ENCODE data around the gene DNAJC13. TPM values are rescaled to one million over a fixed set of nuclear protein-coding genes. Genes with fewer than 3 reads are reported as not detected.

DNAJC13 gene
- total RNA-seq, 2 experiments from 2014 or later, result 29.9 to 32.0 TPM

DNA sequence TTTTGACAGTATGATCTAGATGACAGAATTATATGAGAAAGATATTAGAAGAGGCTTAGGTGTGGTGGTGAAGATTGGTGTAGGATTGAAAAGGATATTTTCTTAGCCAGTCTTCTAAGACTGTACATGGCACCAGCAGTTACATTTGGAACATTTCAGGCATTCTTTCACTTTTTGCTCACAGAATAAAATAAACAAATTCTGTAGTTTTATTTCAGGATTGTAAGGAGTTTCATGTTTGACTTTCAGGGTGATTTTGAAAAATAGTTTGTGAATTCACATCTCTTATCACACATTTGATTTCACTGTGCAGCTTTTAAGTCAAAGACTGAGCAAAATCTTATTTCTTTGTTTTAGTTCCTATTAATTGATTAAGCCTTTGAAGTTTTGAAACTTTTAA, 27.1 kb downstream of the DNAJC13 start:
- intact Hi-C loops (cut with micrococcal nuclease), result no loop called here
- ATAC-seq (no peak), DNase-seq (no peak)
- H3K9me3 Mint-ChIP-seq, result no peaks in the 10 kb centered on the region
- H3K4me3 Mint-ChIP-seq, result no peak overlapping the region
- H3K27ac Mint-ChIP-seq, result no peak overlapping the region
- TF ChIP-seq, protein P1, sequence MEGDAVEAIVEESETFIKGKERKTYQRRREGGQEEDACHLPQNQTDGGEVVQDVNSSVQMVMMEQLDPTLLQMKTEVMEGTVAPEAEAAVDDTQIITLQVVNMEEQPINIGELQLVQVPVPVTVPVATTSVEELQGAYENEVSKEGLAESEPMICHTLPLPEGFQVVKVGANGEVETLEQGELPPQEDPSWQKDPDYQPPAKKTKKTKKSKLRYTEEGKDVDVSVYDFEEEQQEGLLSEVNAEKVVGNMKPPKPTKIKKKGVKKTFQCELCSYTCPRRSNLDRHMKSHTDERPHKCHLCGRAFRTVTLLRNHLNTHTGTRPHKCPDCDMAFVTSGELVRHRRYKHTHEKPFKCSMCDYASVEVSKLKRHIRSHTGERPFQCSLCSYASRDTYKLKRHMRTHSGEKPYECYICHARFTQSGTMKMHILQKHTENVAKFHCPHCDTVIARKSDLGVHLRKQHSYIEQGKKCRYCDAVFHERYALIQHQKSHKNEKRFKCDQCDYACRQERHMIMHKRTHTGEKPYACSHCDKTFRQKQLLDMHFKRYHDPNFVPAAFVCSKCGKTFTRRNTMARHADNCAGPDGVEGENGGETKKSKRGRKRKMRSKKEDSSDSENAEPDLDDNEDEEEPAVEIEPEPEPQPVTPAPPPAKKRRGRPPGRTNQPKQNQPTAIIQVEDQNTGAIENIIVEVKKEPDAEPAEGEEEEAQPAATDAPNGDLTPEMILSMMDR (IDR thresholded peaks at IDR 0.05), result no peak
- ChIA-PET POLR2A (no interaction called here), CTCF (no interaction called here)
- H3K4me1 Mint-ChIP-seq (ENCODE audit: low read depth), result peaks cover 23% of the 10 kb centered on the region
- no peaks in the 10 kb centered on the region for H3K27me3 Mint-ChIP-seq
- peaks cover under 1% of the 10 kb centered on the region for H3K36me3 Mint-ChIP-seq (ENCODE audit: low read depth)

DNA sequence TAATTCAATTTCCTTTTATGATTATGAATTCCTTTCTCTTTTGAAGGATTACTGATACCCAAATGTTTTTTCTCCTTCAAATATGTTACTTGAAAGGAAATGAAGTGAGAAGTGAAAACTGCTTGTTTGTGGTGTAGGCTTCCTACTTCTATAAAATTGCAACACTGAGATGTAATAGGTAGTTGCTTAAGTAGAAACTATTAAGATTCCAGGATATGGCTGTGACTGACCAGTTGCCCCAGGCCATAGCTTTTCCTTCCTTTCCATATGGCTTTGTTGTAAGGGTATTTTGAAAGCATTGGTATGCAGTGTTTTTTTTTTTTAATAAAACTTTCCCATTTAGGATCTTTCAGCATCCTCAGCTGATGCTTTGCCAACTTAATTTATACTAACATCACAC, 28.5 kb downstream of the DNAJC13 start:
- TF ChIP-seq, protein P1 (IDR thresholded peaks at IDR 0.05), result no peak
- Mint-ChIP-seq H3K36me3 (ENCODE audit: low read depth) (peaks cover 2% of the 10 kb centered on the region), H3K4me3 (no peak overlapping the region), H3K4me1 (ENCODE audit: low read depth) (peaks cover 23% of the 10 kb centered on the region), H3K27ac (no peak overlapping the region), H3K9me3 (no peaks in the 10 kb centered on the region), H3K27me3 (no peaks in the 10 kb centered on the region)
- ChIA-PET CTCF (no interaction called here), POLR2A (no interaction called here)
- no peak for DNase-seq
- intact Hi-C loops (cut with micrococcal nuclease), result no loop called here
- no peak for ATAC-seq

DNA sequence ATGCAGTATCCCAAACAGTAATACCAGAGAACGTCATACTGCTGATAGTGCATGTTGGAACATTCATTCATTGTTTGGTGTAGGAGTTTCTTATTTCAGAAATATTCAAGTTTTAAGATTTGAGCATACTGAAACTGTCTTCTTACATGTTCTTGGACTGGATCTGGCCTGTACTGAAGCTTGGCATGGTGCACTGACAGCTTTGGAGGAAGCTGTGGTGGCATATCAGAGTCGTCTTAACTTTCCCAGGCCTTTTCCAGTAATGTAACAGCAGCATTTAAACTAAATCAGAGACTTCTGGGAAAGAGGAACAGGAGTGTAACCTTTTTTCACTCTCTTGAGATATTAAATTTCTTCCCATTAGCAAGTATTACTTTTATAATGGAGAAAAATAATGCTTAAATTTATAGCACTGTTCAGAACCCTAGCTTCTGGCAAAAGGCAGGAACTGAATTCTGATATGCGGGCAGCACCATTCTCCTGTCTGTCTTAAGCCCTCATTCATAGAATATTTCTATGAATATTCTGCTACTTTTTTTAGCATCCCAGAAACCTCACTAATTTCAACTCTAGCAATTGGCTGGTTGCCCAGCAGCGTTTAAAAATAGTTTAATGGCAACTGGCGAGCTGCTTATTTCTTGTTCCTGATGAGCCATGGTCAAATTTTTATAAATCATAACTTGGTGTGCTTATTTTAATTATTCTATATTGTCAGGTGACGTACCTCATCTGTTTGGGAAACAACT, 31.1 kb downstream of the DNAJC13 start:
- POLR2A ChIA-PET, result interaction anchor here (0.6 to 1.5 kb wide), 3 partner anchors 14 to 245 kb away, joined by 3 to 4 read pairs (median 3); no protein-coding TSS in a partner anchor
- ATAC-seq (no peak), DNase-seq (no peak)
- CTCF ChIA-PET, result interaction anchor here (1.0 to 1.2 kb wide), 2 partner anchors 10 to 13 kb away, joined by 3 read pairs; no protein-coding TSS in a partner anchor
- H3K36me3 Mint-ChIP-seq (ENCODE audit: low read depth), result peaks cover 12% of the 10 kb centered on the region
- no peak overlapping the region for H3K27ac Mint-ChIP-seq
- no peak overlapping the region for H3K4me3 Mint-ChIP-seq
- TF ChIP-seq, protein P1 (IDR thresholded peaks at IDR 0.05), result no peak
- intact Hi-C loops (cut with micrococcal nuclease), result no loop called here
- peaks cover 7% of the 10 kb centered on the region for H3K4me1 Mint-ChIP-seq (ENCODE audit: low read depth)
- H3K9me3 Mint-ChIP-seq, result no peaks in the 10 kb centered on the region
- H3K27me3 Mint-ChIP-seq, result no peaks in the 10 kb centered on the region

DNA sequence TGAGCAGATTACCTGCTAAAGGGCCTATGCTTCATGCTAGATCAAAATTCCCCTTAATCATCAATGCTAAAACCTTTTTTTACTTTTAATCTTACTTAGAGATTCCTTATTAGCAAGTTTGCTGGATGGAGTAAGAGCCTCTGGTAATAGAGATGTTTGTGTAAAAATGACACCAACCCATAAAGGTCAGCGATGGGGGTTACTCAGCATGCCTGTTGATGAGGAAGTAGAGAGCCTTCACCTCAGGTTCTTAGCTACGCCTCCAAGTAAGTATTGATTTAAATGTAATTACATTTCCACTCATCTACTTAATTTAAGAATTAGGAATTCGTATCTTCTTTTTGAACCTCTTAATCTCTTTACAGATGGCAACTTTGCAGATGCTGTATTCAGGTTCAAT, 38.8 kb downstream of the DNAJC13 start:
- intact Hi-C loops (cut with micrococcal nuclease), result no loop called here
- Mint-ChIP-seq H3K9me3 (no peaks in the 10 kb centered on the region), H3K4me3 (no peak overlapping the region), H3K27me3 (no peaks in the 10 kb centered on the region), H3K4me1 (ENCODE audit: low read depth) (no peaks in the 10 kb centered on the region), H3K36me3 (ENCODE audit: low read depth) (peaks cover 45% of the 10 kb centered on the region), H3K27ac (no peak overlapping the region)
- DNase-seq (no peak), ATAC-seq (no peak)
- ChIA-PET POLR2A (no interaction called here), CTCF (interaction anchor here (0.6 kb wide), 1 partner anchor 21 kb away, joined by 3 read pairs; no protein-coding TSS in a partner anchor)
- TF ChIP-seq, protein P1 (IDR thresholded peaks at IDR 0.05), result no peak

DNA sequence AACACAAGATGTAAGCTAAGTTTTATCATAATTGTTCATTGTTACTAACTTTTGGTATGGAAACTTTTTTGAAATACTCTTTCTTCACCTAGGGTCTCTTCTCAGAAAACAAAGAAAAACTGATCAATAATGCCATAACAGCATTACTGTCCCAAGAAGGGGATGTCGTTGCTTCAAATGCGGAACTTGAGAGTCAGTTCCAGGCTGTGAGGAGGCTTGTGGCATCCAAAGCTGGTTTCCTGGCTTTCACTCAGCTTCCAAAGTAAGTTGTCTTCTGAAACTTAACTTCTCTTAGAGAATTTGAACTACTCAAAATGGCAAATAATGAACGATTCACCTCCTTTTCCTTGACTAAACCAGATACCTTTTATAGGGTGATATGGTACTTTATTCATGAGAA, 39.3 kb downstream of the DNAJC13 start:
- peaks cover 46% of the 10 kb centered on the region for H3K36me3 Mint-ChIP-seq (ENCODE audit: low read depth)
- H3K27me3 Mint-ChIP-seq, result no peaks in the 10 kb centered on the region
- TF ChIP-seq, protein P1 (IDR thresholded peaks at IDR 0.05), result no peak
- H3K4me1 Mint-ChIP-seq (ENCODE audit: low read depth), result no peaks in the 10 kb centered on the region
- intact Hi-C loops (cut with micrococcal nuclease), result no loop called here
- DNase-seq (no peak), ATAC-seq (no peak)
- no peak overlapping the region for H3K27ac Mint-ChIP-seq
- ChIA-PET CTCF (no interaction called here), POLR2A (no interaction called here)
- H3K9me3 Mint-ChIP-seq, result no peaks in the 10 kb centered on the region
- H3K4me3 Mint-ChIP-seq, result no peak overlapping the region
